Suprapubic skin (tissue), 3 donors: Measurements from ENCODE around the gene COL11A1.

Experiments
- POLR2A ChIP-seq, 2 donors: fragments of 450-650 bp; IDR thresholded peaks; one replicate each; pipeline ENCODE4 v1.6.1; 2017; ENCODE audit warnings: antibody characterized with exemption in 2 of 2, mild to moderate bottlenecking in 2 of 2, moderate library complexity in 2 of 2
- TF ChIP-seq, protein P1 (sequence below), 2 donors: fragments of 200-600 bp in 1 of 2; fragments of 450-650 bp in 1 of 2; sonication (generic) in 1 of 2; IDR thresholded peaks; one replicate each; pipeline ENCODE4 v1.5.1; 2016 to 2019; ENCODE audit warnings: antibody characterized with exemption in 2 of 2, mild to moderate bottlenecking in 1 of 2, moderate library complexity in 1 of 2

DNA sequence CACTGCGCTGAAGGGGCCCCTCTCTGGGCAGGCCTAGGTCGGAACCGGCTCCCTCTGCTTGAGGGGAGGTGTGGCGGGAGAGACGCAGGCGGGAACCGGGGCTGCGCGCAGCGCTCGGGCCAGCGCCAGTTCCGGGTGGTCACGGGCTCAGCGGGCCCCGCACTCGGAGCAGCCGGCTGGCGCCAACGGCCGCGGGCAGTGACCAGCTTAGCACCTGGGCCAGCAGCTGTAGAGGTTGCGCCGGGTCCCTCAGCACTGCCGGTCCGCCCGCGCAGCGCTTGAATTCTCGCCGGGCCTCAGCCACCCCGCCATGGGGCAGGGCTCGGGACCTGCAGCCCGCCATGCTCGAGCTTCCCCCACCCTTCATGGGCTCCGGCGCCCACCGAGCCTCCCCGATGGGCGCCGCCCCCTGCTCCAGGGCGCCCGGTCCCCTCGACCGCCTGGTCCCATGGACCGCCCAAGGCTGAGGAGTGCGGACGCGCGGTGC is 254.6 kb downstream of the COL11A1 start:
- TF ChIP-seq, protein P1, sequence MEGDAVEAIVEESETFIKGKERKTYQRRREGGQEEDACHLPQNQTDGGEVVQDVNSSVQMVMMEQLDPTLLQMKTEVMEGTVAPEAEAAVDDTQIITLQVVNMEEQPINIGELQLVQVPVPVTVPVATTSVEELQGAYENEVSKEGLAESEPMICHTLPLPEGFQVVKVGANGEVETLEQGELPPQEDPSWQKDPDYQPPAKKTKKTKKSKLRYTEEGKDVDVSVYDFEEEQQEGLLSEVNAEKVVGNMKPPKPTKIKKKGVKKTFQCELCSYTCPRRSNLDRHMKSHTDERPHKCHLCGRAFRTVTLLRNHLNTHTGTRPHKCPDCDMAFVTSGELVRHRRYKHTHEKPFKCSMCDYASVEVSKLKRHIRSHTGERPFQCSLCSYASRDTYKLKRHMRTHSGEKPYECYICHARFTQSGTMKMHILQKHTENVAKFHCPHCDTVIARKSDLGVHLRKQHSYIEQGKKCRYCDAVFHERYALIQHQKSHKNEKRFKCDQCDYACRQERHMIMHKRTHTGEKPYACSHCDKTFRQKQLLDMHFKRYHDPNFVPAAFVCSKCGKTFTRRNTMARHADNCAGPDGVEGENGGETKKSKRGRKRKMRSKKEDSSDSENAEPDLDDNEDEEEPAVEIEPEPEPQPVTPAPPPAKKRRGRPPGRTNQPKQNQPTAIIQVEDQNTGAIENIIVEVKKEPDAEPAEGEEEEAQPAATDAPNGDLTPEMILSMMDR (IDR thresholded peaks at IDR 0.05), result no peak
- no peak for TF ChIP-seq POLR2A (IDR thresholded peaks at IDR 0.05)
